ENCODE data around the gene KIF5C. TPM values are rescaled to one million over a fixed set of nuclear protein-coding genes. Genes with fewer than 3 reads are reported as not detected.

The KIF5C gene
- total and polyA plus RNA-seq, 2 experiments from 2014 or later, result 45.0 to 49.1 TPM

- H3K36me3 Mint-ChIP-seq (ENCODE audit: low read depth), result peaks cover 68% of the 10 kb centered on the region
- H3K4me1 ChIP-seq (ENCODE audit: insufficient read depth), result peaks cover 35% of the 10 kb centered on the region
- peaks cover 7% of the 10 kb centered on the region for H3K27me3 Mint-ChIP-seq (ENCODE audit: insufficient read depth, low read depth, poor library complexity)
- H2AFZ ChIP-seq, result no peak overlapping the region
- no peaks in the 10 kb centered on the region for H4K20me1 ChIP-seq (replicated peaks; ENCODE audit: insufficient read depth)
- no peak overlapping the region for H3K27ac Mint-ChIP-seq
- H3K9me2 ChIP-seq (ENCODE audit: insufficient read depth), result no peaks in the 10 kb centered on the region
- no peak for TF ChIP-seq ETS1 (IDR thresholded peaks at IDR 0.05)
- TF ChIP-seq EZH2phosphoT487 (IDR thresholded peaks at IDR 0.05; ENCODE audit: unreplicated experiment), result no peak
- TF ChIP-seq ZNF331 (CRISPR knock-in tag; IDR thresholded peaks at IDR 0.05; ENCODE audit: low read depth), result no peak
- no peak for TF ChIP-seq STAT1 (IDR thresholded peaks at IDR 0.05; ENCODE audit: unreplicated experiment)
- no peak for TF ChIP-seq REST (IDR thresholded peaks at IDR 0.05; ENCODE audit: unreplicated experiment)
- no peak for TF ChIP-seq ZNF114 (CRISPR knock-in tag; IDR thresholded peaks at IDR 0.05)
- no peak for TF ChIP-seq JUNB (IDR thresholded peaks at IDR 0.05; ENCODE audit: unreplicated experiment)
- TF ChIP-seq NANOG (IDR thresholded peaks at IDR 0.05; ENCODE audit: borderline replicate concordance), result no peak
- no peak for TF ChIP-seq POLR2AphosphoS5 (IDR thresholded peaks at IDR 0.05; ENCODE audit: low read depth)
- no peak for TF ChIP-seq CREB1 (CRISPR knock-in tag; IDR thresholded peaks at IDR 0.05; ENCODE audit: low read depth)
- TF ChIP-seq ZNF462 (CRISPR knock-in tag; IDR thresholded peaks at IDR 0.05), result no peak
- TF ChIP-seq CTCF (conservative IDR thresholded peaks at IDR 0.05; ENCODE audit: low read depth in 2 of 2), result no peak
- TF ChIP-seq EZH2 (IDR thresholded peaks at IDR 0.05; ENCODE audit: low read depth, unreplicated experiment), result no peak
- H3K9me3 Mint-ChIP-seq, result peaks cover 24% of the 10 kb centered on the region
- no peak for ATAC-seq
- H3F3A ChIP-seq (replicated peaks; ENCODE audit: low read depth), result no peaks in the 10 kb centered on the region
- H3K27me3 ChIP-seq (ENCODE audit: insufficient read depth), result no peaks in the 10 kb centered on the region
- H3K4me3 Mint-ChIP-seq, result no peak overlapping the region
- no peaks in the 10 kb centered on the region for H3K79me2 ChIP-seq (replicated peaks; ENCODE audit: insufficient read depth)
- DNase-seq (ENCODE audit: low spot score), result no peak
- H3K4me3 ChIP-seq, result no peak overlapping the region
- peaks cover 8% of the 10 kb centered on the region for H3K36me3 ChIP-seq (ENCODE audit: insufficient read depth)
- no peak overlapping the region for H3K4me2 ChIP-seq
- H3K4me1 Mint-ChIP-seq, result peaks cover 62% of the 10 kb centered on the region
- H3K27ac ChIP-seq (ENCODE audit: low read depth), result no peak overlapping the region
These were observed 127.4 kb downstream of the KIF5C start for GRCh38 chr2:149002378-149002890.

All from GM23338 (cell line).